ENCODE data around the gene HDAC2.

GRCh38 chr6:113886512-113886911, 84.4 kb downstream of the HDAC2 start:
- TF ChIP-seq CTCF (conservative IDR thresholded peaks at IDR 0.05 in 1 of 2, IDR thresholded peaks at IDR 0.05 in 1 of 2; ENCODE audit: extremely low read depth in 1 of 2, insufficient read depth in 1 of 2, low read depth in 1 of 2, low read length in 2 of 2) (no peak), EZH2 (IDR thresholded peaks at IDR 0.05; ENCODE audit: borderline replicate concordance, low read length) (no peak)

All from mammary epithelial cell (primary cell).